GM12874 (cell line): ENCODE data around the gene SAMD10.

ENCODE experiments used
- CTCF ChIP-seq: IDR thresholded peaks from 2 replicates; pipeline ENCODE4 v1.5.1; 2011; ENCODE audit warnings: low read depth, mild to moderate bottlenecking, control low read depth, low read length, moderate library complexity; ENCODE audit not compliant: insufficient read depth

Gene SAMD10

GRCh38 chr20:63951398-63952209 lies 27.8 kb downstream of the SAMD10 start:
- TF ChIP-seq CTCF = no peak

- no peak for TF ChIP-seq CTCF
Measured at GRCh38 chr20:63950701-63951397, 28.6 kb downstream of the SAMD10 start.

GRCh38 chr20:63947638-63948456 lies 31.6 kb downstream of the SAMD10 start:
- TF ChIP-seq CTCF = no peak

GRCh38 chr20:63946986-63947637 lies 32.3 kb downstream of the SAMD10 start:
- no peak for TF ChIP-seq CTCF

GRCh38 chr20:63945921-63946920 lies 33.2 kb downstream of the SAMD10 start:
- no peak for TF ChIP-seq CTCF

GRCh38 chr20:63945031-63945658 lies 34.3 kb downstream of the SAMD10 start:
- TF ChIP-seq CTCF = no peak
